Measurements from ENCODE around the gene TMEM198.

GRCh38 chr2:219596954-219597551 lies 53.2 kb downstream of the TMEM198 start:
- TF ChIP-seq GATA2 (IDR thresholded peaks at IDR 0.05; ENCODE audit: low read depth, low read length) (no peak), GATA3 (IDR thresholded peaks at IDR 0.05; ENCODE audit: low read depth, low read length) (no peak)
